ENCODE measurements around the gene P2RX1.

The P2RX1 gene

DNA sequence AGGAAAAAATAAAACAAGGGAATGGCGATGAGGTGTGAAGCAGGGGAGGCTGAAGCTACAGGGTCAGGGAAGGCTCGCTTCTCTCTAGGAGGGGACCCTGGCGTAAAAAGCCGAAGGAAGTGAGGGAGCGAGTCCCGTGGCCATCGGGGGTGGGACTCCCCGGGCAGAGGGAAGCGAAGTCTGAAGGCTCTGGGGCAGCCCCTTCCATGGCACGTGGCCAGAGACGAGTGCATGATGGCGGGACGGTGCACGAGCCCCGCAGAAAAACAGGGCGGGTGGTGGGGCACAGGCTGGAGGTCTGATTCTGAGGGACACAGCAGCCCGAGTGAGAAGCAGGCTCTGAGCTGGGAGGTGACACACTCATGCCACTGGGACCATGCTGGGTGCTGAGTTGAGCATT lies 49.2 kb downstream of the P2RX1 start:
- Histone ChIP-seq H3K4me1 (ENCODE audit: control insufficient read depth, low read length) (no peaks in the 10 kb centered on the region), H3K4me2 (ENCODE audit: low read length) (no peak overlapping the region), H3K27ac (ENCODE audit: low read depth, low read length) (no peak overlapping the region), H3K36me3 (ENCODE audit: control insufficient read depth, low read length) (no peaks in the 10 kb centered on the region), H3K27me3 (ENCODE audit: control insufficient read depth, low read length) (no peaks in the 10 kb centered on the region), H4K20me1 (ENCODE audit: control insufficient read depth, insufficient read depth, low read depth, low read length) (no peaks in the 10 kb centered on the region), H3F3A (ENCODE audit: control insufficient read depth, insufficient read depth) (no peaks in the 10 kb centered on the region), H3K4me3 (ENCODE audit: low read length) (no peak overlapping the region), H3K79me2 (ENCODE audit: control insufficient read depth, low read length) (no peaks in the 10 kb centered on the region), H3K9me3 (ENCODE audit: control insufficient read depth, insufficient read depth, low read length) (no peaks in the 10 kb centered on the region), H3K9me2 (replicated peaks; ENCODE audit: control insufficient read depth, low read length) (no peaks in the 10 kb centered on the region)
- TF ChIP-seq, protein P1, sequence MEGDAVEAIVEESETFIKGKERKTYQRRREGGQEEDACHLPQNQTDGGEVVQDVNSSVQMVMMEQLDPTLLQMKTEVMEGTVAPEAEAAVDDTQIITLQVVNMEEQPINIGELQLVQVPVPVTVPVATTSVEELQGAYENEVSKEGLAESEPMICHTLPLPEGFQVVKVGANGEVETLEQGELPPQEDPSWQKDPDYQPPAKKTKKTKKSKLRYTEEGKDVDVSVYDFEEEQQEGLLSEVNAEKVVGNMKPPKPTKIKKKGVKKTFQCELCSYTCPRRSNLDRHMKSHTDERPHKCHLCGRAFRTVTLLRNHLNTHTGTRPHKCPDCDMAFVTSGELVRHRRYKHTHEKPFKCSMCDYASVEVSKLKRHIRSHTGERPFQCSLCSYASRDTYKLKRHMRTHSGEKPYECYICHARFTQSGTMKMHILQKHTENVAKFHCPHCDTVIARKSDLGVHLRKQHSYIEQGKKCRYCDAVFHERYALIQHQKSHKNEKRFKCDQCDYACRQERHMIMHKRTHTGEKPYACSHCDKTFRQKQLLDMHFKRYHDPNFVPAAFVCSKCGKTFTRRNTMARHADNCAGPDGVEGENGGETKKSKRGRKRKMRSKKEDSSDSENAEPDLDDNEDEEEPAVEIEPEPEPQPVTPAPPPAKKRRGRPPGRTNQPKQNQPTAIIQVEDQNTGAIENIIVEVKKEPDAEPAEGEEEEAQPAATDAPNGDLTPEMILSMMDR (IDR thresholded peaks at IDR 0.05; ENCODE audit: low read depth, low read length, poor library complexity, severe bottlenecking) = no peak
- TF ChIP-seq EZH2phosphoT487 (IDR thresholded peaks at IDR 0.05; ENCODE audit: borderline replicate concordance, low read length) = no peak

DNA sequence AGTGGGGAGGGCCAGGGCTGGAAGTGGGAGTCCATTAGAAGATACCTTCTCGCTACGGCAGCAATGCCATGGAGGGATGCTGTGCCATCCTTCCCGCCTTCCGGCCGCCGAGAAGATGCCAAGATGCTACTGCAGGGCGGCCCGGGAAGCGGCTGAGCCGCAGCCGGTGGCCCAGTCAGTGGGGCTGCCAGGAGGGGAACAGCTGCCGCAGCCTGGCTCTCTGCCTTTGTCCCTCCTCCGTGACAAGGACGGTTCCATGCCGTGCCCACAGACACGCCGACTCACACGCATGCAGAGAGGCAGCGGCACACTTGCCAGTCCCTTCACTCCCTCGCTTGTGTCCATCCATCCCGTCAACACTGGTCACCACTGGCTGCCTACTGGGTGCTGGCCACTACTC lies 50.0 kb downstream of the P2RX1 start:
- Histone ChIP-seq H3K79me2 (ENCODE audit: control insufficient read depth, low read length) (no peaks in the 10 kb centered on the region), H3K4me3 (ENCODE audit: low read length) (no peak overlapping the region), H3K27ac (ENCODE audit: low read depth, low read length) (no peak overlapping the region), H3K9me3 (ENCODE audit: control insufficient read depth, insufficient read depth, low read length) (no peaks in the 10 kb centered on the region), H3K9me2 (replicated peaks; ENCODE audit: control insufficient read depth, low read length) (no peaks in the 10 kb centered on the region), H3K4me1 (ENCODE audit: control insufficient read depth, low read length) (no peaks in the 10 kb centered on the region), H4K20me1 (ENCODE audit: control insufficient read depth, insufficient read depth, low read depth, low read length) (no peaks in the 10 kb centered on the region), H3F3A (ENCODE audit: control insufficient read depth, insufficient read depth) (no peaks in the 10 kb centered on the region), H3K27me3 (ENCODE audit: control insufficient read depth, low read length) (no peaks in the 10 kb centered on the region), H3K4me2 (ENCODE audit: low read length) (no peak overlapping the region), H3K36me3 (ENCODE audit: control insufficient read depth, low read length) (no peaks in the 10 kb centered on the region)
- no peak for TF ChIP-seq EZH2phosphoT487 (IDR thresholded peaks at IDR 0.05; ENCODE audit: borderline replicate concordance, low read length)
- TF ChIP-seq, protein P1 (IDR thresholded peaks at IDR 0.05; ENCODE audit: low read depth, low read length, poor library complexity, severe bottlenecking) = no peak

DNA sequence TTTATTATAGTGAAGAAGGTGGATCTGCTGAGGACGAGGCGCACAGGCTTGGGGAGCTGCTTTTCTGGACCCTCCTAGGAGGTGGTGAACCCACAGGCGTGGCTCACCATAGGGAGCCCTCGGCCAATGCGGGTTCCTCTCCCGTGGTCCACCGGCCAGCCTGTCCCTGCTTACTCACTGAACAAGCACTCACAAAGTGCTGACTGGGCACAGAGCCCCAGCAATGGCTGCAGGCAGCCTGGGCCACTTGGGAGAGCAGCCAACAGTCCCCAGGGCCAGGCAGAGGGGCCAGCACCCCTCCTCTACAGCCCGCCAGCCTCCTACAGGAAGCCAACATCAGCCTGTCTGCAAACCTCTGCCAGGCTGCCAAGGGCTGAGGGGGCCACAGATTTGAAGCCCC lies 51.1 kb downstream of the P2RX1 start:
- TF ChIP-seq, protein P1 (IDR thresholded peaks at IDR 0.05; ENCODE audit: low read depth, low read length, poor library complexity, severe bottlenecking) = no peak
- no peak for TF ChIP-seq EZH2phosphoT487 (IDR thresholded peaks at IDR 0.05; ENCODE audit: borderline replicate concordance, low read length)
- Histone ChIP-seq H3K4me1 (ENCODE audit: control insufficient read depth, low read length) (no peaks in the 10 kb centered on the region), H3K79me2 (ENCODE audit: control insufficient read depth, low read length) (no peaks in the 10 kb centered on the region), H3K27me3 (ENCODE audit: control insufficient read depth, low read length) (no peaks in the 10 kb centered on the region), H3K27ac (ENCODE audit: low read depth, low read length) (no peak overlapping the region), H3K4me2 (ENCODE audit: low read length) (no peak overlapping the region), H3K9me3 (ENCODE audit: control insufficient read depth, insufficient read depth, low read length) (no peaks in the 10 kb centered on the region), H3K9me2 (replicated peaks; ENCODE audit: control insufficient read depth, low read length) (no peaks in the 10 kb centered on the region), H4K20me1 (ENCODE audit: control insufficient read depth, insufficient read depth, low read depth, low read length) (no peaks in the 10 kb centered on the region), H3F3A (ENCODE audit: control insufficient read depth, insufficient read depth) (no peaks in the 10 kb centered on the region), H3K36me3 (ENCODE audit: control insufficient read depth, low read length) (no peaks in the 10 kb centered on the region), H3K4me3 (ENCODE audit: low read length) (no peak overlapping the region)

DNA sequence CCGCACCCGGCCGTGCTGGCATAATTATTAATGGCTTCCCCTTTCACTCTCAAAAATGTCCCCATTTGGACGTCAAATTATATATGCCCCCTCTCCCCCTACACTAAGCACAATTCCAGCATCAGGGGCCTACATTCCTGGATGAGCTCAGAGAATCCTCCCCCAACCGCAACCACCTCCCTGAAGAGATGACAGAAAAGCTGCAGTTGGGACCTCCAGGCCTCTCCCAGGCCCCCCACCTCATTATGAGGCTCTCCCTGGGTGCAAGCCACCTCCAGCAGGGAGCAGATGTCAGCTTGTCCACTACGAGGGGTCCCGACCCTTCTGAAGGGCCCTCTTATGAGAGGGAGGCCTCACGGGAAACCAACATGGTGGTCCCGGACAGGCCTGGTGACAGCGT lies 51.7 kb downstream of the P2RX1 start:
- Histone ChIP-seq H3K4me1 (ENCODE audit: control insufficient read depth, low read length) (no peaks in the 10 kb centered on the region), H3K4me2 (ENCODE audit: low read length) (no peak overlapping the region), H3K79me2 (ENCODE audit: control insufficient read depth, low read length) (no peaks in the 10 kb centered on the region), H4K20me1 (ENCODE audit: control insufficient read depth, insufficient read depth, low read depth, low read length) (no peaks in the 10 kb centered on the region), H3K9me3 (ENCODE audit: control insufficient read depth, insufficient read depth, low read length) (no peaks in the 10 kb centered on the region), H3K9me2 (replicated peaks; ENCODE audit: control insufficient read depth, low read length) (no peaks in the 10 kb centered on the region), H3K4me3 (ENCODE audit: low read length) (no peak overlapping the region), H3K27ac (ENCODE audit: low read depth, low read length) (no peak overlapping the region), H3K36me3 (ENCODE audit: control insufficient read depth, low read length) (no peaks in the 10 kb centered on the region), H3F3A (ENCODE audit: control insufficient read depth, insufficient read depth) (no peaks in the 10 kb centered on the region), H3K27me3 (ENCODE audit: control insufficient read depth, low read length) (no peaks in the 10 kb centered on the region)
- no peak for TF ChIP-seq EZH2phosphoT487 (IDR thresholded peaks at IDR 0.05; ENCODE audit: borderline replicate concordance, low read length)
- TF ChIP-seq, protein P1 (IDR thresholded peaks at IDR 0.05; ENCODE audit: low read depth, low read length, poor library complexity, severe bottlenecking) = no peak

Measured in DOHH2 (cell line).